HG02623 (cell line): ENCODE results near the gene IGF2R.

Experiments
- ATAC-seq: cut with Tn5 transposase; IDR thresholded peaks from one replicate; pipeline ENCODE4 v1.9.1; 2021; ENCODE audit warnings: moderate library complexity; ENCODE audit not compliant: unreplicated experiment

IGF2R gene

DNA sequence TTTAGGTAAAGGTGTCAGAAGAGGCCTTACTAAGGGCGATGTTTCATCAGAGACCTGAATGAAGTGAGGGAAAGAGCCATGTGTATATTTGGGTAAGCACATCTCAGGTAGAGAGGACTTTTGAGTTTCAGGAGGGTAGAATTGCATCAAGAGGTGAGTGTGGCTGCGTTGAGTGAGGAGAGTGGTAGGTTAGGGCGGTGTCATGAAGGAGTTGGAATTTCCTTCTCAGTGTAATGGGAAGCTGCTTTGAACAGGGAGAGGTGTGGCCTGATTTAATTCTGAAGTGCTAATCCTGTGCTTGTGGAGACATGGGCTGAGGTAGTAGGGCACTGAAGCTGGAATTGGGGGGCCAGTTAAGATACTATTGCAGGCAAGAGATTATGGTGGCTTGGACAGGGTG lies 53.9 kb downstream of the IGF2R start:
- no peak for ATAC-seq

GRCh38 chr6:160024152-160024551 lies 55.3 kb downstream of the IGF2R start:
- ATAC-seq, result no peak

GRCh38 chr6:160027076-160027475 lies 58.2 kb downstream of the IGF2R start:
- no peak for ATAC-seq

- ATAC-seq, result no peak
These were observed 59.0 kb downstream of the IGF2R start for GRCh38 chr6:160027931-160028330.

GRCh38 chr6:160028487-160029275 lies 59.8 kb downstream of the IGF2R start:
- peak; percentile 64 for ATAC-seq

GRCh38 chr6:160029525-160029924 lies 60.6 kb downstream of the IGF2R start:
- ATAC-seq, result no peak

DNA sequence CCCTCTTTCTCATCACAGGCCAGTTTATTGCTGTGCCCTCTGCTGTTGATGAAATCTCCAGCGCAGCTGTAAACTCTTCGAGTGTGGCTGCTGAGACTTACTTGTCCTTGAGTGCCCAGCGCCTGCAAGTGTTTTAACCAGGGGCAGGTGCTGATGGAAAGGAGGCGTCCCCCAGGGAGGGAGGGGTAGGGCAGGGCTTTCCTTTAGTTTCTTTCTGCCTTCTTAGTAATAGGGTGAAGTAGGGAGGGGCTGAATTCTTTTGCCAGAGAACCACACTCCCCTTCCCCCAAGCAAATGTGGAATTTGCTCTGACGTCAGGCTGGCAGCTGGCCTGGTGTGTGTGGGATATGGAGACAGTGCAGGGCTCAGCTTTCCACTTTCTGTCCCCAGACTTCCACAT lies 61.2 kb downstream of the IGF2R start:
- ATAC-seq, result no peak

- ATAC-seq, result no peak
These were observed 62.6 kb downstream of the IGF2R start for GRCh38 chr6:160031442-160031841.

DNA sequence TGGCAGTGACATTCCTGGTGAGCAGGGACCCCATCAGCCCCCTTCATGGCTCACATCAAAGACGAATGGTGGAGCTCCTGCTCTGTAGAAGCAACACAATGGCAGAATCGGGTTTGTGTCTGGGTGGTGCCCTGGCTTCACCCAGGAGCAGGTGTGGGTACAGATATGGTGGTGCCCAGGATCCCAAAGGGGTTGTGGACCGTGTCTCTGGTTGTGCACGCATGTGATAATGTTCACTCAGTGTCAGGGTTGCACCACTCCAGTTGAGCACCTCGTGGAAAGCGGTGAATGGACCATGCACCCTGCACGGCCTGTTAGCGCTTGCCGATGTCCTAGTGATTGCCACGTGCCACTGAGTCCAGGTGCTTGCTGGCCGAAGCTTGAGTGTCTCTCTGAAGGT lies 63.0 kb downstream of the IGF2R start:
- ATAC-seq, result no peak

- no peak for ATAC-seq
These were observed 63.7 kb downstream of the IGF2R start for GRCh38 chr6:160032538-160032937.

DNA sequence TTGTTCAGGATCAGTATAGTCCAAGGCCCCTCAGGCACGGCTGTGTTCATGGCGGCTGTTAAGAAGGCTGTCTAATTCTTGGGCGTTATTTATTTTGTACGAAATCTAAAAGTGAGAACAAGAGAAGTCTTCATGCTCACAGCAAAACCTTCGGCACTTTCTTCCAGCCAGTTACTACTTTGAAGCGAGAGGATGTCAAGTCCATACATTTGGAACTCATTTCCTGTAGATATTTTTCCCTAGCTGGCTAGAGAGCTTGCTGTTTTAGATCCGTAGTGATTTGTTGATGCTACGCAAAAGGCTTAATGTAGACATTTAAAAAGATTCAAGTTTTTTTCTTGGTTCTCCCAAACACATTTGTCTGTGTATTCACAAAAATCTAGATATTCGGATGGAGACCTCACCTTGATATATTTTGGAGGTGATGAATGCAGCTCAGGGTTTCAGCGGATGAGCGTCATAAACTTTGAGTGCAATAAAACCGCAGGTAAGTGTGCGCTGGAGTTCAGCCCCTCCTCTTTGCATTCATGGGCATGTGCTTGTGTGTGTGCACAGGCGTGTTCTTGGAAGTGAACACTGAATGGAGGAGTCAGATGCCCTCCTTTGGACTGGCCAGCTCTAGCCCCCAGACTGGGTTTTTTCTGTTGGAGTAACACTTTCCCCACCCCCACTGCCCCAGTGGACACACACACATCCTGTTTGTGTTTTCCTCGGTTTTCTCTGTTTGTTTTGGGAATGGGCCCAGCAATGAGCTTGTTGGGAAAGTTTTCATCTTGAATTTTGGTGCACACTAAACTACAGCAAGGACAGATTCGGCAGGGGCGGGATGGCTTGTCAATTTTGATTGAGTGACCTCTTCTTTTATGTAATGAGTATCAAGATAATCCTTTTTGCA lies 65.4 kb downstream of the IGF2R start:
- no peak for ATAC-seq

DNA sequence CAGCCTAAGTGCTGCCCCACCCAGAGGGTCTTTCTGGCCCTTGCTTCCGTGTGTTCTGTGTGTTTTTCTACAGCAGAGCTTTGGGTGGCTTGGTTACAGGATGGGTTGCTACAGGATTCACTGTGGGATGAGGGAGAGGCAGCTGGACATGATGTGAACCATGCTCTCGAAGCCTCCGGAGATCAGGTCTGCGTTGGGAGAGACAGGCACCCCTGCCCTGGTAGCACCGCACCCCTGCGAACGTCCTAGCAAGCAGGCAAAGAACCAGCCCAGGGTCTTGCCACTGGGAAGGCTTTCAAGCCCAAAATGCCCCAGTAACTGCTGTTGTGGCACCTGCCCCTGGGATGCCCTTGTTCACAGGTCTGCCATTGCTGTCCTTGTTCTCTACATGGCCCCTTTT lies 66.4 kb downstream of the IGF2R start:
- no peak for ATAC-seq

DNA sequence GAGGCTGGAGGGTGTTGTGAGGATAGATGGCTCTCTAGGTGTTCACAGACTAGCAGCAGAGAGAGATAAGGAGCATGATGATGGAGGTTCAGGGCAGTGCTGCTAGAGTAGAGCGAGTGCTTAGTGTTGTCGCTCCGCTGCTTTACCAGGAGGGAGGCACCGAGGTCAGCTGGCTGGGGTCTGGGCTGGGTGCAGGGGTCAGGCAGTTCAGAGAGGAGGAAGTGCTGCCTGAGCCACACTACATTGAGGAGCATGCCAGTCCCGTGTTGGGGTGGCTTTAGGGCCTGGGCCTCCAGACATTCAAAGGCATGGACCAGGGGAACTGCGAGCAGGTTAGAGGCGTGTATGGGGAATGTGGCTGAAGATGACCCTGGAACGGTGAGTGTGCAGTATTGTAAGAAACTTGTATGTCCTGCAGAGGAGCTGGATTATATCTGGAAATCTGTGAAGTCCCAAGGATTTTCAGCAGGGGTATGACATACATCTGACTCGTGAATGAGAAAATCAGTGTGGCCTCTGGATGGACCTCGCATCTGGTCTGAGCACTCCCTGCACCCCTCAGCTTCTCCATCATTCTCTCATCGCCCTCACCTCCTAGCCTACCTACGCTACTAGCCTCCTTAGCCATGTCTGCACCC lies 66.9 kb downstream of the IGF2R start:
- no peak for ATAC-seq

DNA sequence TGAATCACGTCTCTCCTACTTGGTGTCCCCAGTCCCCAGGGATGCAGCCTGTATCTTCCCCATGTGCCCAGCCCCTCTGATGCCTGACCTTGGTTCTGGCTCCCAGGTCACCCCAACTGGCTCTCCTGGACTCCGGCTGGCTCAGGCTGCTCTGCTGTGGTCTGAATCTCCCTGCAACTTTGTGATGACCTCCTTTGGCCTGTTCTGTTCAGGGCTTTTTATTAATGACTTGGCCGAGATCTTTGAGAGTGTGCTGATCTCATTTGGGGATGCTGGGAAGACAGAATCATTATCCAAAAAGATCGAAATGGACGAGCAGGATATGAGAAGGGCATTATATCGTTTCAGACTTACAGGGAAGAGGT lies 67.4 kb downstream of the IGF2R start:
- ATAC-seq, result no peak

DNA sequence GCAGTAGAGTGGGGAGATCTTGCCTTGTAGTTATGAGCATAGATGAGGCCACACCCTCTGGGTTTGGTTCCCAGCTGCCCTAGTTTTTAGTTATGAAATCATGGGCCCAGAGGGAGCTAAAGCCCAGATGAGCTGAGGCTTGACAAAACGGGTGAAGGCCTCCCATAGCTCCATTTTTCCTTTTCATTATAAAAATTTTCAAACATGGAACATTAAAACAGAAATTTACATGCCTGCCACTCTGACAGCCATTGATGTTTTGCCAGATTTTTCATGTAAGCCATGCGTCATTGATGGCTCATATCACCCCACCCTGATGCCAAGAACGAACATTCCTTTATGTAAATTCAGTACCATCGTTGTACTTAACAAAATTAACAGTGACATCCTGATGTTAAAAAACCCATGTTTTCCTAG lies 67.9 kb downstream of the IGF2R start:
- no peak for ATAC-seq

GRCh38 chr6:160038479-160038878 lies 69.6 kb downstream of the IGF2R start:
- no peak for ATAC-seq

DNA sequence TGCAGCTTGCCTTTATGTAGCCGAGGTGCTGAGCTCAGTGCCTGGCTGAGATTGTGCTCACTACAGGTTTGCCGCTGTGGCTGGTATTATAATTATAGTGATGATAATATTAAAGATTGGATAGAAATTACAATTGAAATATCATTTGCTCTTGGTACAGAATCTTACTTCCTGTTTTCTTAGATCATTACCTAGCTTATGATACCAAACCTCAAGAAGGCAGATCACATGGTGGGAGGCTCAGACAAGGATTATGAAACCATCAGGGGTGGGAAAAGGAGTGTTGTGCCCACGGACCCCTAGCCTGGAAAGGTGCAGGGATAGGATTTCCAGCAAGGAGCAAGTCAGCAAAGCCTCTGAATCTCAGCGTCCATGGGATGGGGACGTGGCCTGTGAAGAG lies 70.6 kb downstream of the IGF2R start:
- no peak for ATAC-seq

GRCh38 chr6:160040055-160040454 lies 71.2 kb downstream of the IGF2R start:
- no peak for ATAC-seq

DNA sequence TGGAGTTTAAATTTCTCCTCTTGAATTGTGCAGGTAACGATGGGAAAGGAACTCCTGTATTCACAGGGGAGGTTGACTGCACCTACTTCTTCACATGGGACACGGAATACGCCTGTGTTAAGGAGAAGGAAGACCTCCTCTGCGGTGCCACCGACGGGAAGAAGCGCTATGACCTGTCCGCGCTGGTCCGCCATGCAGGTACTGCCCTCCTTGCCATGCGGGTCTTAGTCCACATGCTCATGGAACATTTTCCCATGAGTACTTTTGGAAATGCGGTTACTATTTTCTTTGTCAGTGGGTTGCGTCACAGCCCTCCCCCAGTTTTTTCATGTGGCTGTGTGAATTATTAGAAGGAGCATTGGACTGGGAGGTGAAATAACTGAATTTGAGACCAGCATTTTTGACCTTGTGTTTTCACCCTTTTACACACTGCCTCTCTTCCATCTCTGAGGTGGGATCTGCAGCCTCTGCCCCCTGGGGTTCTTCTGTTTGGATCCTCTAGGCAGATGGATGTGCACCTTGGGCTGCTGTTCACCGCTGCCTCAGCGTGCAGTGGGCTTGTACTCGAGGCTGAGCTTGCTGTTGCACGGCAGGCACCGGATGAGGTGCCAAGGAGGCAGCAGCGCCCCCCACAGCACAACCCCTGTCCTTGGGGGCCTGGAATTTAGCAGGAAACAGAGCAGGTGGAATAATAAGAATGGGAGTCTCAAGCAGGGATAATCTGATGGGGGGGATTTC lies 71.8 kb downstream of the IGF2R start:
- no peak for ATAC-seq

DNA sequence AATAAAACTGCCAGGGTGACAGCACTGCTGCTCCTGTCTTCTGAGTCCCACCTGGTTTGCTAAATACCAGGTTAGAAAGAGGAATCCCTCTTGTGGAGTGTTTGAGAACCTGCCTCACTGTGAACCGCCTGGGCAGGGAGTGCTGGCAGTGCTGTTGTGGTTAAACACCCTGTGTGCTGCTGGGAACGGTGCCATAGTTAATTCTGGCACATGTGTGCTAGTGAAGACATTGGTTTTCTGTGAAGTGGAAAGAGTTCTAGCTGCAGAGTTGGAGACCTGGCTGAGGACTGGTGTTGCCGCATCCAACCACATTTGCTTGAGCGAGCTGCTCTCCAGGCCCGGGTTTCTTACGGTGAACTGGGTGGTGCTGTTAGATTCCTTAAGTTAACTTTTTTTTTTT lies 72.7 kb downstream of the IGF2R start:
- ATAC-seq, result no peak
